Fibroblast of lung (primary cell): ENCODE results near the gene TMEM119. TPM values are rescaled to one million over a fixed set of nuclear protein-coding genes. Genes with fewer than 3 reads are reported as not detected.
A peak's percentile ranks its signal among the peaks of the same experiment; 100 is the strongest.

Experiments
- DNase-seq, 2 donors: peaks; one replicate each; pipeline versions ENCODE4 v3.0.0 to v3.0.0-alpha.2; 2010; ENCODE audit warnings: low read depth in 2 of 2
- H2AFZ ChIP-seq: 2 replicates; pipeline ENCODE4 v1.5.1; 2012; ENCODE audit warnings: low read length, control low read depth, inconsistent platforms
- H3K27ac ChIP-seq: 2 replicates; pipeline ENCODE4 v1.5.1; 2011; ENCODE audit warnings: low read length, control low read depth; ENCODE audit not compliant: insufficient read depth
- H3K27me3 ChIP-seq: 2 replicates; pipeline ENCODE4 v1.5.1; 2011; ENCODE audit warnings: mild to moderate bottlenecking, low read length; ENCODE audit not compliant: control insufficient read depth, insufficient read depth
- H3K36me3 ChIP-seq: 2 replicates; pipeline ENCODE4 v1.5.1; 2011; ENCODE audit warnings: low read length; ENCODE audit not compliant: control insufficient read depth, insufficient read depth
- H3K4me1 ChIP-seq: 2 replicates; pipeline ENCODE4 v1.5.1; 2011; ENCODE audit warnings: low read length; ENCODE audit not compliant: control insufficient read depth, insufficient read depth; ENCODE audit errors: extremely low read depth
- H3K4me2 ChIP-seq: 2 replicates; pipeline ENCODE4 v1.5.1; 2011; ENCODE audit warnings: low read length, control low read depth; ENCODE audit not compliant: insufficient read depth; ENCODE audit errors: extremely low read depth
- H3K4me3 ChIP-seq, 4 experiments: fragments of 200-600 bp in 1 of 4; sonication (generic) in 1 of 4; replicated peaks in 1 of 4; 2 replicates each; pipeline ENCODE4 v1.5.1; 2011 to 2016; ENCODE audit warnings: low read length in 4 of 4, low read depth in 3 of 4, mild to moderate bottlenecking in 3 of 4, control low read depth in 2 of 4, inconsistent platforms in 1 of 4, mixed read lengths in 1 of 4; ENCODE audit not compliant: insufficient read depth in 1 of 4; ENCODE audit errors: control extremely low read depth in 1 of 4
- H3K79me2 ChIP-seq: 2 replicates; pipeline ENCODE4 v1.5.1; 2012; ENCODE audit warnings: mild to moderate bottlenecking, low read length, inconsistent platforms; ENCODE audit not compliant: control insufficient read depth, insufficient read depth
- H3K9ac ChIP-seq: 2 replicates; pipeline ENCODE4 v1.5.1; 2011; ENCODE audit warnings: mild to moderate bottlenecking, low read length, control low read depth; ENCODE audit not compliant: insufficient read depth
- H3K9me3 ChIP-seq: 2 replicates; pipeline ENCODE4 v1.5.1; 2012; ENCODE audit warnings: low read depth, low read length; ENCODE audit not compliant: control insufficient read depth, insufficient read depth
- H4K20me1 ChIP-seq: 2 replicates; pipeline ENCODE4 v1.5.1; 2011; ENCODE audit warnings: low read length; ENCODE audit not compliant: control insufficient read depth, insufficient read depth; ENCODE audit errors: extremely low read depth
- EZH2 ChIP-seq: IDR thresholded peaks from 2 replicates; pipeline ENCODE4 v1.5.1; 2012; ENCODE audit warnings: low read length, control low read depth, mild to moderate bottlenecking; ENCODE audit errors: missing control alignments
- polyA plus RNA-seq, 2 donors: library from polyadenylated mRNA; depleted of rRNA in 1 of 2; stranded (reverse) in 1 of 2; unstranded in 1 of 2; fragments of >200 nt; gene quantifications; 2 replicates each; pipeline ENCODE4 v1.2.1, GENCODE V29; 2011 to 2012; ENCODE audit warnings: missing spikeins in 1 of 2
- total RNA-seq: library from RNA; depleted of rRNA; stranded (reverse); fragments of >200 nt; gene quantifications from 2 replicates; pipeline ENCODE4 v1.2.1, GENCODE V29; 2014
- TF ChIP-seq, protein P1 (sequence below), 2 donors: IDR thresholded peaks in 1 of 2; conservative IDR thresholded peaks in 1 of 2; 1 replicate in 1 of 2; 2 replicates in 1 of 2; pipeline ENCODE4 v1.5.1; 2011 to 2012; ENCODE audit warnings: low read length in 2 of 2, control low read depth in 1 of 2, inconsistent platforms in 1 of 2, low read depth in 1 of 2, mild to moderate bottlenecking in 1 of 2

TMEM119 gene
- total and polyA plus RNA-seq, 2 donors (not counting 1 experiment from before 2014, with no cell fraction given) = 154 to 358 TPM

GRCh38 chr12:108610856-108611605 lies 13.1 kb upstream of the TMEM119 start:
- no peaks in the 10 kb centered on the region for H3K79me2 ChIP-seq
- H3K27me3 ChIP-seq = no peaks in the 10 kb centered on the region
- H3K4me1 ChIP-seq = peaks cover 30% of the 10 kb centered on the region
- no peak for TF ChIP-seq EZH2
- TF ChIP-seq, protein P1, sequence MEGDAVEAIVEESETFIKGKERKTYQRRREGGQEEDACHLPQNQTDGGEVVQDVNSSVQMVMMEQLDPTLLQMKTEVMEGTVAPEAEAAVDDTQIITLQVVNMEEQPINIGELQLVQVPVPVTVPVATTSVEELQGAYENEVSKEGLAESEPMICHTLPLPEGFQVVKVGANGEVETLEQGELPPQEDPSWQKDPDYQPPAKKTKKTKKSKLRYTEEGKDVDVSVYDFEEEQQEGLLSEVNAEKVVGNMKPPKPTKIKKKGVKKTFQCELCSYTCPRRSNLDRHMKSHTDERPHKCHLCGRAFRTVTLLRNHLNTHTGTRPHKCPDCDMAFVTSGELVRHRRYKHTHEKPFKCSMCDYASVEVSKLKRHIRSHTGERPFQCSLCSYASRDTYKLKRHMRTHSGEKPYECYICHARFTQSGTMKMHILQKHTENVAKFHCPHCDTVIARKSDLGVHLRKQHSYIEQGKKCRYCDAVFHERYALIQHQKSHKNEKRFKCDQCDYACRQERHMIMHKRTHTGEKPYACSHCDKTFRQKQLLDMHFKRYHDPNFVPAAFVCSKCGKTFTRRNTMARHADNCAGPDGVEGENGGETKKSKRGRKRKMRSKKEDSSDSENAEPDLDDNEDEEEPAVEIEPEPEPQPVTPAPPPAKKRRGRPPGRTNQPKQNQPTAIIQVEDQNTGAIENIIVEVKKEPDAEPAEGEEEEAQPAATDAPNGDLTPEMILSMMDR (conservative IDR thresholded peaks at IDR 0.05 in 1 of 2, IDR thresholded peaks at IDR 0.05 in 1 of 2; ENCODE audit: low read depth in 1 of 2, low read length in 2 of 2) = no peak
- H2AFZ ChIP-seq = no peak overlapping the region
- no peak overlapping the region for H3K4me2 ChIP-seq
- no peak overlapping the region for H3K9ac ChIP-seq
- no peak overlapping the region for H3K4me3 ChIP-seq
- H3K9me3 ChIP-seq = no peaks in the 10 kb centered on the region
- no peaks in the 10 kb centered on the region for H4K20me1 ChIP-seq
- no peak for DNase-seq
- no peak overlapping the region for H3K27ac ChIP-seq
- H3K36me3 ChIP-seq = no peaks in the 10 kb centered on the region

- Histone ChIP-seq H3K9ac (no peak overlapping the region), H4K20me1 (no peaks in the 10 kb centered on the region), H3K9me3 (no peaks in the 10 kb centered on the region), H2AFZ (no peak overlapping the region), H3K4me3 (no peak overlapping the region), H3K79me2 (no peaks in the 10 kb centered on the region), H3K36me3 (no peaks in the 10 kb centered on the region), H3K27me3 (no peaks in the 10 kb centered on the region), H3K27ac (peak overlapping the region; percentile 69), H3K4me2 (no peak overlapping the region), H3K4me1 (peaks cover 36% of the 10 kb centered on the region)
- DNase-seq = no peak
- TF ChIP-seq EZH2 = no peak
- TF ChIP-seq, protein P1 (conservative IDR thresholded peaks at IDR 0.05 in 1 of 2, IDR thresholded peaks at IDR 0.05 in 1 of 2; ENCODE audit: low read depth in 1 of 2, low read length in 2 of 2) = no peak
Observed at GRCh38 chr12:108610336-108610815, 12.5 kb upstream of the TMEM119 start.

DNA sequence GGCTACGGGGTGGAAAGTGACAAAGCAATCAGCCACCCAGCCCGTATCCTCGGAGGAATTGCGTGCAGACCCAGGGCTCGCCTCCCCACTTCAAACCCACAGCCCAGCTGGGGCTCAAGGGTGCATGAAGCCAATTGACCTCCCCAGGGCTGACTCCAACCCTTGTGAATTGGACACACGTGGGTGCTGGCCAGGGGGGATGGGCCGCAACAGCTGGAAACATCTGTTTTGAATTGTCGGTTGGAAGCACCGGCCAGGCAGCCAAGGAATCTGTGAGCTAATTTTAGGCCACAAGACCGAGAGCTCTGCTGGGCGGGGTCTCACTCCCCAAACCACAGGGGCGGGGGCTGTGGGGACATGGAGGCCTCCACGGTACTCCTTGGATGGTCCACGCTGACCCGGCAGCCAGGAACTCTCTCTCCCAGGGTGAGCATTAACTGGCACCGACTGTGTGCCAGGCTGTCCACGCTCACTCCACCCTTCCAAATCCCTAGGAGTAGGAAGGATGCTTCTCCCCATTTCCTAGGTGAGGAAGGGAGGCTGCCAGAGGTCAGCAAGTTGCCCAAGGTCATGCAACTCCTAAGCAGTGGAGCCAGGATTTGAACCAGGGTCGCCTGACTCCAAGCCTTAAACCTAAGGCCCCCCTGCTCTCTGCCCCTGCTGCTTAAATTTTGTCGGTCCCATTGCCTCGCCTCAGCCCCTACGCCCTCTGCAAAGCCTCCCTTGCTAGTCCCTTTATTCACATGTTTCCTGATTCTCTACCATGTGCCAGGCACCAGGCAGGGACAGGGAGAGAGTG lies 11.9 kb upstream of the TMEM119 start:
- TF ChIP-seq EZH2 = no peak
- TF ChIP-seq, protein P1 (conservative IDR thresholded peaks at IDR 0.05 in 1 of 2, IDR thresholded peaks at IDR 0.05 in 1 of 2; ENCODE audit: low read depth in 1 of 2, low read length in 2 of 2) = no peak
- peak; percentile 88 to 97 for DNase-seq

More for the DNA sequence above, 11.9 kb upstream of the TMEM119 start:
- Histone ChIP-seq H3K27me3 (no peaks in the 10 kb centered on the region), H4K20me1 (no peaks in the 10 kb centered on the region), H3K36me3 (no peaks in the 10 kb centered on the region), H3K4me1 (peaks cover 36% of the 10 kb centered on the region), H3K27ac (peak overlapping the region; percentile 69), H3K4me2 (peak overlapping the region; percentile 60), H3K9me3 (no peaks in the 10 kb centered on the region), H3K9ac (no peak overlapping the region), H3K79me2 (no peaks in the 10 kb centered on the region), H2AFZ (no peak overlapping the region), H3K4me3 (no peak overlapping the region)
